Measurements from ENCODE around the gene GBA3.

GBA3 gene

GRCh38 chr4:22689428-22689827 is 3.3 kb upstream of the GBA3 start:
- Histone ChIP-seq H3K79me2 (ENCODE audit: control insufficient read depth, insufficient read depth, low read length, poor library complexity) (no peaks in the 10 kb centered on the region), H3K9ac (ENCODE audit: low read length) (no peak overlapping the region), H3K4me2 (ENCODE audit: low read length) (no peak overlapping the region), H2BK5ac (ENCODE audit: low read depth, low read length, poor library complexity) (no peak overlapping the region), H4K91ac (ENCODE audit: low read depth, low read length) (no peak overlapping the region), H3K23ac (ENCODE audit: low read length) (no peak overlapping the region), H2AK5ac (ENCODE audit: low read length) (no peak overlapping the region), H3K14ac (ENCODE audit: low read length) (no peak overlapping the region), H3K9me3 (ENCODE audit: insufficient read depth, low read depth, low read length) (no peaks in the 10 kb centered on the region), H3K36me3 (ENCODE audit: control insufficient read depth in 1 of 2, insufficient read depth in 2 of 2, low read length in 2 of 2) (no peaks in the 10 kb centered on the region), H3K79me1 (ENCODE audit: low read length) (no peaks in the 10 kb centered on the region), H3K4ac (ENCODE audit: low read depth, low read length) (no peak overlapping the region), H3K27ac (ENCODE audit: low read depth, low read length) (no peak overlapping the region), H2BK120ac (ENCODE audit: insufficient read depth, low read length, poor library complexity) (no peak overlapping the region), H3K4me3 (ENCODE audit: low read depth, low read length) (no peak overlapping the region), H4K12ac (ENCODE audit: low read depth, low read length) (no peak overlapping the region), H4K8ac (ENCODE audit: low read depth, low read length) (no peak overlapping the region), H3K27me3 (ENCODE audit: insufficient read depth, low read length) (no peaks in the 10 kb centered on the region), H2BK12ac (ENCODE audit: low read length) (no peak overlapping the region), H2AFZ (ENCODE audit: insufficient read depth, low read length, poor library complexity) (no peak overlapping the region), H3K18ac (ENCODE audit: low read length) (no peak overlapping the region), H3K4me1 (ENCODE audit: control insufficient read depth in 1 of 2, insufficient read depth in 2 of 2, low read length in 2 of 2) (peaks cover 0 to 2% of the 10 kb centered on the region in 2 experiments)
- WGBS (ENCODE audit: extremely low coverage, insufficient coverage, insufficient read length), result no CpG with 5 or more reads among the region's 3 CpGs
- no peak for DNase-seq

DNA sequence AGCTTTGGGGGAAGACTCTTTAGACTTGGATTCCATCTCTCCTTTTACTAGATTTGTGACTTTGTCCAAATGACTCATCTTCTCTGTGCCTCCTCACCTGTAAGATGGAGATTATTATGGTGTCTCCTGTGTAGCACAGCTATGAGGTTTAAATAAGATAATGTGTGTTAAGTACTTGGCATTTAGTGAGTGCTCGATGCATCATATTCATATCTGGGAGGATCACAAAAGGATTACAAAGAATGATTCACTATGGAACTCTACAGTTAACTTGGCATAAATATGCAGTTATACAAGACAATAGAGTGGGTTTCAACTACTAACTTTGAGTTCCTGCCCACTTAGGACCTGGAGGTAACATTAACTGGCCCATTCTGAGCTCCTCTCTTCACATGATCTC is 2.3 kb downstream of the GBA3 start:
- Histone ChIP-seq H3K4me1 (ENCODE audit: control insufficient read depth in 1 of 2, insufficient read depth in 2 of 2, low read length in 2 of 2) (no peaks in the 10 kb centered on the region), H3K18ac (ENCODE audit: low read length) (no peak overlapping the region), H3K9me3 (ENCODE audit: insufficient read depth, low read depth, low read length) (no peaks in the 10 kb centered on the region), H3K23ac (ENCODE audit: low read length) (no peak overlapping the region), H2BK5ac (ENCODE audit: low read depth, low read length, poor library complexity) (no peak overlapping the region), H3K79me1 (ENCODE audit: low read length) (no peaks in the 10 kb centered on the region), H3K4me3 (ENCODE audit: low read depth, low read length) (no peak overlapping the region), H4K8ac (ENCODE audit: low read depth, low read length) (no peak overlapping the region), H3K27ac (ENCODE audit: low read depth, low read length) (no peak overlapping the region), H3K4me2 (ENCODE audit: low read length) (no peak overlapping the region), H3K79me2 (ENCODE audit: control insufficient read depth, insufficient read depth, low read length, poor library complexity) (no peaks in the 10 kb centered on the region), H2AK5ac (ENCODE audit: low read length) (no peak overlapping the region), H3K27me3 (ENCODE audit: insufficient read depth, low read length) (no peaks in the 10 kb centered on the region), H2BK120ac (ENCODE audit: insufficient read depth, low read length, poor library complexity) (no peak overlapping the region), H3K14ac (ENCODE audit: low read length) (no peak overlapping the region), H4K91ac (ENCODE audit: low read depth, low read length) (no peak overlapping the region), H3K36me3 (ENCODE audit: control insufficient read depth in 1 of 2, insufficient read depth in 2 of 2, low read length in 2 of 2) (no peaks in the 10 kb centered on the region), H4K12ac (ENCODE audit: low read depth, low read length) (no peak overlapping the region), H2AFZ (ENCODE audit: insufficient read depth, low read length, poor library complexity) (no peak overlapping the region), H3K4ac (ENCODE audit: low read depth, low read length) (no peak overlapping the region), H2BK12ac (ENCODE audit: low read length) (no peak overlapping the region), H3K9ac (ENCODE audit: low read length) (no peak overlapping the region)
- DNase-seq, result no peak
- WGBS (ENCODE audit: extremely low coverage, insufficient coverage, insufficient read length), result no CpG with 5 or more reads among the region's 1 CpG

DNA sequence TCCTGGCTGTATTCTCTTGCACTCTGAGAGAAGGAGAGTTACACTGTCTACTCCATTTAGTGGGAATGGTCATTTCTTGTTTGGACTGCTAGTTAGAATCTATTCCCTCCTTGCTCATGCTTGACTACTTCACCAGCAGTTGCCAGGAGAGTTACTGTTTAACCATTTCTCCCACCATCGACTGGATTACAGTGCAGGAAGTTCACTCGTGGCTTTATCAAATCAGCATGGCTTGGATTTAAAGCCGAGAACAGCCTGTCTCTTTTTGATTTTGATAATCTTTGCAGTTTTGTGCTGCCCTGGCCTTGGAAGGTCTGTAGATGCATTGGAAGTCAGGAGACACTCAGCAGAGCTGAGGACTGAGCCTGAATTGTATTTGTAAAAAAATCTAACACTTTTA is 3.2 kb downstream of the GBA3 start:
- Histone ChIP-seq H2BK120ac (ENCODE audit: insufficient read depth, low read length, poor library complexity) (no peak overlapping the region), H3K79me1 (ENCODE audit: low read length) (no peaks in the 10 kb centered on the region), H3K79me2 (ENCODE audit: control insufficient read depth, insufficient read depth, low read length, poor library complexity) (no peaks in the 10 kb centered on the region), H3K36me3 (ENCODE audit: control insufficient read depth in 1 of 2, insufficient read depth in 2 of 2, low read length in 2 of 2) (no peaks in the 10 kb centered on the region), H3K14ac (ENCODE audit: low read length) (no peak overlapping the region), H3K4me3 (ENCODE audit: low read depth, low read length) (no peak overlapping the region), H3K9me3 (ENCODE audit: insufficient read depth, low read depth, low read length) (no peaks in the 10 kb centered on the region), H3K4me1 (ENCODE audit: control insufficient read depth in 1 of 2, insufficient read depth in 2 of 2, low read length in 2 of 2) (no peaks in the 10 kb centered on the region), H4K8ac (ENCODE audit: low read depth, low read length) (no peak overlapping the region), H3K27me3 (ENCODE audit: insufficient read depth, low read length) (no peaks in the 10 kb centered on the region), H3K27ac (ENCODE audit: low read depth, low read length) (no peak overlapping the region), H2BK12ac (ENCODE audit: low read length) (no peak overlapping the region), H3K4ac (ENCODE audit: low read depth, low read length) (no peak overlapping the region), H4K12ac (ENCODE audit: low read depth, low read length) (no peak overlapping the region), H3K23ac (ENCODE audit: low read length) (no peak overlapping the region), H4K91ac (ENCODE audit: low read depth, low read length) (no peak overlapping the region), H2BK5ac (ENCODE audit: low read depth, low read length, poor library complexity) (no peak overlapping the region), H2AK5ac (ENCODE audit: low read length) (no peak overlapping the region), H3K4me2 (ENCODE audit: low read length) (no peak overlapping the region), H3K9ac (ENCODE audit: low read length) (no peak overlapping the region), H3K18ac (ENCODE audit: low read length) (no peak overlapping the region), H2AFZ (ENCODE audit: insufficient read depth, low read length, poor library complexity) (no peak overlapping the region)
- DNase-seq, result no peak
- no CpG with 5 or more reads among the region's 3 CpGs for WGBS (ENCODE audit: extremely low coverage, insufficient coverage, insufficient read length)

DNA sequence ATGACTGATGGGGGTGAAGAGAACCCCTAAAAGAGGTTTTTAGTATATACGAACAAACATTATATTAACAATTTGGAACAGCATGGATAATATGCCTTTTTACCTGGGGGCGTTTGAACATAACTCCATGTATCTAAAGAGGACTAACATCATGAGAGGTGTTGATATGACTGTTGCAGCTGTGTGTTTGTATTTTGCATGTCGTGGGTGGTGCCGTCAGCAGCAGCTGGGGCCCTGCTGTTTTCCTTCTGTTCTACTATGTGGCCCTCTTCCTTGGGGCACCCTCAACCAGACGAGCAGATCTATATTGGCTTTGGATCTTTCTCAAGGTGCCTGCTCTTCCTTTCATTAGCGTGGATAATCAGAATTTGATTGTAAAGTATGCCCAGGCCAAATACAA is 11.2 kb downstream of the GBA3 start:
- H3K18ac ChIP-seq (ENCODE audit: low read length), result no peak overlapping the region
- no peak overlapping the region for H2AFZ ChIP-seq (ENCODE audit: insufficient read depth, low read length, poor library complexity)
- WGBS (ENCODE audit: extremely low coverage, insufficient coverage, insufficient read length), result no CpG with 5 or more reads among the region's 6 CpGs
- H2BK5ac ChIP-seq (ENCODE audit: low read depth, low read length, poor library complexity), result no peak overlapping the region
- no peaks in the 10 kb centered on the region for H3K27me3 ChIP-seq (ENCODE audit: insufficient read depth, low read length)
- H2AK5ac ChIP-seq (ENCODE audit: low read length), result no peak overlapping the region
- H3K4me1 ChIP-seq (ENCODE audit: control insufficient read depth in 1 of 2, insufficient read depth in 2 of 2, low read length in 2 of 2), result no peaks in the 10 kb centered on the region
- no peak overlapping the region for H4K8ac ChIP-seq (ENCODE audit: low read depth, low read length)
- no peak overlapping the region for H4K91ac ChIP-seq (ENCODE audit: low read depth, low read length)
- no peak overlapping the region for H3K27ac ChIP-seq (ENCODE audit: low read depth, low read length)
- H3K4me3 ChIP-seq (ENCODE audit: low read depth, low read length), result no peak overlapping the region
- H3K79me2 ChIP-seq (ENCODE audit: control insufficient read depth, insufficient read depth, low read length, poor library complexity), result no peaks in the 10 kb centered on the region
- no peak overlapping the region for H2BK120ac ChIP-seq (ENCODE audit: insufficient read depth, low read length, poor library complexity)
- no peaks in the 10 kb centered on the region for H3K36me3 ChIP-seq (ENCODE audit: control insufficient read depth in 1 of 2, insufficient read depth in 2 of 2, low read length in 2 of 2)
- no peak for DNase-seq
- H3K14ac ChIP-seq (ENCODE audit: low read length), result no peak overlapping the region
- no peak overlapping the region for H3K23ac ChIP-seq (ENCODE audit: low read length)
- no peak overlapping the region for H4K12ac ChIP-seq (ENCODE audit: low read depth, low read length)
- no peak overlapping the region for H2BK12ac ChIP-seq (ENCODE audit: low read length)
- H3K79me1 ChIP-seq (ENCODE audit: low read length), result no peaks in the 10 kb centered on the region
- H3K4ac ChIP-seq (ENCODE audit: low read depth, low read length), result no peak overlapping the region
- H3K9me3 ChIP-seq (ENCODE audit: insufficient read depth, low read depth, low read length), result no peaks in the 10 kb centered on the region
- no peak overlapping the region for H3K9ac ChIP-seq (ENCODE audit: low read length)
- no peak overlapping the region for H3K4me2 ChIP-seq (ENCODE audit: low read length)

Data from trophoblast cell (in vitro differentiated cells and primary cell).